Keratinocyte (primary cell): Measurements from ENCODE around the gene TNIP2. TPM values are rescaled to one million over a fixed set of nuclear protein-coding genes. Genes with fewer than 3 reads are reported as not detected.
"Not testable (repeated sequence)": the region's sequence is repeated elsewhere in the genome, so short reads cannot be mapped to it uniquely, and the experiment has no call there.

Source experiments
- DNase-seq: peaks from one replicate; pipeline ENCODE4 v3.0.0-alpha.2; 2011; ENCODE audit warnings: low read depth, missing footprints, low spot score
- FAIRE-seq: peaks from 2 replicates; lab custom pipeline; 2011; peaks lifted over from hg19 to GRCh38; lab: Jason Lieb, UNC
- H2AFZ ChIP-seq: 2 replicates; pipeline ENCODE4 v1.6.0; 2012; ENCODE audit warnings: low read length, control low read depth, inconsistent platforms; ENCODE audit not compliant: control insufficient read depth
- H3K27ac ChIP-seq: 2 replicates; pipeline ENCODE4 v1.5.1; 2011; ENCODE audit warnings: low read length; ENCODE audit not compliant: control insufficient read depth, insufficient read depth
- H3K27me3 ChIP-seq: 3 replicates; pipeline ENCODE4 v1.6.0; 2011; ENCODE audit warnings: low read length; ENCODE audit not compliant: control insufficient read depth, insufficient read depth; ENCODE audit errors: extremely low read depth
- H3K36me3 ChIP-seq, 2 experiments: 2 replicates in 1 of 2; 3 replicates in 1 of 2; pipeline ENCODE4 v1.5.1; 2011; ENCODE audit warnings: low read length in 2 of 2, mild to moderate bottlenecking in 1 of 2; ENCODE audit not compliant: control insufficient read depth in 2 of 2, insufficient read depth in 2 of 2; ENCODE audit errors: extremely low read depth in 1 of 2
- H3K4me1 ChIP-seq: 3 replicates; pipeline ENCODE4 v1.5.1; 2011; ENCODE audit warnings: low read length; ENCODE audit not compliant: control insufficient read depth, insufficient read depth; ENCODE audit errors: extremely low read depth
- H3K4me2 ChIP-seq: 3 replicates; pipeline ENCODE4 v1.6.0; 2011; ENCODE audit warnings: low read depth, low read length; ENCODE audit not compliant: control insufficient read depth, insufficient read depth; ENCODE audit errors: extremely low read depth
- H3K4me3 ChIP-seq, 3 experiments: fragments of 200-600 bp in 1 of 3; sonication (generic) in 1 of 3; 2 replicates in 2 of 3; 3 replicates in 1 of 3; pipeline ENCODE4 v1.5.1; 2011 to 2016; ENCODE audit warnings: low read length in 3 of 3, mild to moderate bottlenecking in 3 of 3, control low read depth in 2 of 3, inconsistent platforms in 1 of 3, low read depth in 1 of 3, mixed read lengths in 1 of 3, mixed run types in 1 of 3, moderate library complexity in 1 of 3; ENCODE audit not compliant: control insufficient read depth in 2 of 3, insufficient read depth in 2 of 3; ENCODE audit errors: extremely low read depth in 1 of 3
- H3K79me2 ChIP-seq: 2 replicates; pipeline ENCODE4 v1.6.0; 2012; ENCODE audit warnings: low read length; ENCODE audit not compliant: control insufficient read depth, insufficient read depth
- H3K9ac ChIP-seq: 3 replicates; pipeline ENCODE4 v1.6.0; 2011; ENCODE audit warnings: low read length; ENCODE audit not compliant: control insufficient read depth, insufficient read depth; ENCODE audit errors: extremely low read depth
- H3K9me1 ChIP-seq: 3 replicates; pipeline ENCODE4 v1.6.0; 2011; ENCODE audit warnings: low read length; ENCODE audit not compliant: control insufficient read depth, insufficient read depth; ENCODE audit errors: extremely low read depth
- H3K9me3 ChIP-seq: 2 replicates; pipeline ENCODE4 v1.5.1; 2012; ENCODE audit warnings: low read depth, low read length; ENCODE audit not compliant: control insufficient read depth
- H4K20me1 ChIP-seq: 3 replicates; pipeline ENCODE4 v1.6.0; 2011; ENCODE audit warnings: low read length; ENCODE audit not compliant: control insufficient read depth, insufficient read depth; ENCODE audit errors: extremely low read depth
- CTCF ChIP-seq, 3 experiments: IDR thresholded peaks in 1 of 3; conservative IDR thresholded peaks in 1 of 3; optimal IDR thresholded peaks in 1 of 3; 2 replicates in 2 of 3; 3 replicates in 1 of 3; pipeline versions ENCODE3 to v1.5.1; 2011; ENCODE audit warnings: low read length in 3 of 3, mild to moderate bottlenecking in 3 of 3, moderate library complexity in 2 of 3, control low read depth in 1 of 3, inconsistent platforms in 1 of 3; ENCODE audit not compliant: insufficient read depth in 2 of 3; ENCODE audit errors: extremely low read depth in 1 of 3
- EZH2 ChIP-seq: IDR thresholded peaks from one replicate; pipeline ENCODE4 v1.6.1; 2012; ENCODE audit warnings: inconsistent platforms, mild to moderate bottlenecking, low read length, moderate library complexity
- dilution Hi-C: fragments of 300-500 bp; cut with MboI; formaldehyde crosslinking; loops from one replicate; pipeline ENCODE4 v1.7.0; 2020; ENCODE audit warnings: low sequenced_read_pairs; ENCODE audit not compliant: extremely low pct_ligation_motif_present
- polyA plus RNA-seq, 5 experiments: library from polyadenylated mRNA; depleted of rRNA in 3 of 5; stranded (reverse) in 3 of 5; stranded (forward) in 1 of 5; unstranded in 1 of 5; fragments of >200 nt; gene quantifications; 1 replicate in 1 of 5; 2 replicates in 3 of 5; 3 replicates in 1 of 5; pipeline versions ENCODE4 v1.2.1 to v1.2.3, GENCODE V29; 2011 to 2012; ENCODE audit warnings: missing spikeins in 2 of 5, low read depth in 1 of 5, low replicate concordance in 1 of 5

TNIP2 gene
- polyA plus RNA-seq, 1 donor (not counting 4 experiments of a cell fraction or from before 2014, with no cell fraction given): 22.6 TPM

- no peak overlapping the region for H2AFZ ChIP-seq
- peaks cover 21% of the 10 kb centered on the region for H3K4me1 ChIP-seq
- H3K9ac ChIP-seq: no peak overlapping the region
- FAIRE-seq (no peak), DNase-seq (no peak)
- peaks cover 15 to 36% of the 10 kb centered on the region in 2 experiments for H3K36me3 ChIP-seq
- H4K20me1 ChIP-seq: no peaks in the 10 kb centered on the region
- no peaks in the 10 kb centered on the region for H3K79me2 ChIP-seq
- H3K9me3 ChIP-seq: no peaks in the 10 kb centered on the region
- H3K4me2 ChIP-seq: no peak overlapping the region
- TF ChIP-seq EZH2 (no peak), CTCF (optimal IDR thresholded peaks at IDR 0.05 in 1 of 3, IDR thresholded peaks at IDR 0.05 in 1 of 3, conservative IDR thresholded peaks at IDR 0.05 in 1 of 3; ENCODE audit: extremely low read depth in 1 of 3, insufficient read depth in 2 of 3, low read length in 3 of 3) (no peak)
- H3K4me3 ChIP-seq: no peak overlapping the region
- dilution Hi-C loops: no loop called here
- H3K27me3 ChIP-seq: no peaks in the 10 kb centered on the region
- H3K27ac ChIP-seq: no peak overlapping the region
- no peaks in the 10 kb centered on the region for H3K9me1 ChIP-seq
Measured at GRCh38 chr4:2741626-2742025, 14.5 kb downstream of the TNIP2 start.

- H3K27me3 ChIP-seq, H3K4me1 ChIP-seq, DNase-seq, H3K4me2 ChIP-seq, H3K9me1 ChIP-seq, H3K9ac ChIP-seq, H3K27ac ChIP-seq, H2AFZ ChIP-seq, H3K9me3 ChIP-seq, dilution Hi-C loops, H3K79me2 ChIP-seq, H3K4me3 ChIP-seq, FAIRE-seq, H4K20me1 ChIP-seq: not testable (repeated sequence)
- H3K36me3 ChIP-seq: peaks cover 6 to 15% of the 10 kb centered on the region in 2 experiments
Measured at GRCh38 chr4:2738296-2738695, 17.8 kb downstream of the TNIP2 start.

GRCh38 chr4:2735869-2736268 is 20.3 kb downstream of the TNIP2 start:
- DNase-seq (no peak), FAIRE-seq (no peak)
- Histone ChIP-seq H2AFZ (no peak overlapping the region), H3K79me2 (no peaks in the 10 kb centered on the region), H4K20me1 (no peaks in the 10 kb centered on the region), H3K9me3 (no peaks in the 10 kb centered on the region), H3K36me3 (peaks cover 6 to 12% of the 10 kb centered on the region in 2 experiments), H3K4me1 (peaks cover 3% of the 10 kb centered on the region), H3K4me2 (no peak overlapping the region), H3K27ac (no peak overlapping the region), H3K9ac (no peak overlapping the region), H3K9me1 (peaks cover 3% of the 10 kb centered on the region), H3K4me3 (no peak overlapping the region), H3K27me3 (no peaks in the 10 kb centered on the region)
- TF ChIP-seq CTCF (optimal IDR thresholded peaks at IDR 0.05 in 1 of 3, IDR thresholded peaks at IDR 0.05 in 1 of 3, conservative IDR thresholded peaks at IDR 0.05 in 1 of 3; ENCODE audit: extremely low read depth in 1 of 3, insufficient read depth in 2 of 3, low read length in 3 of 3) (no peak), EZH2 (no peak)
- dilution Hi-C loops: no loop called here
